ENCODE results near the gene MYMX. TPM values are rescaled to one million over a fixed set of nuclear protein-coding genes. Genes with fewer than 3 reads are reported as not detected.

MYMX gene
- total RNA-seq, 1 experiment from 2014 or later: not detected

- H3K36me3 Mint-ChIP-seq (ENCODE audit: insufficient read depth, unreplicated experiment): peaks cover 12% of the 10 kb centered on the region
- H3K27ac Mint-ChIP-seq (ENCODE audit: unreplicated experiment): no peak overlapping the region
- CTCF ChIA-PET: interaction anchor here (1.4 to 4.0 kb wide), 2 partner anchors 9 to 53 kb away, joined by 6 to 25 read pairs; no protein-coding TSS in a partner anchor
- intact Hi-C loops (cut with micrococcal nuclease; ENCODE audit: unreplicated experiment): no loop called here
- BruUV-seq (replicated peaks): no TSS peak
- no peaks in the 10 kb centered on the region for H3K27me3 Mint-ChIP-seq (ENCODE audit: insufficient read depth, unreplicated experiment)
- Histone ChIP-seq H3K36me3 (ENCODE audit: control insufficient read depth, insufficient read depth, low read length) (no peaks in the 10 kb centered on the region), H3K4me3 (ENCODE audit: low read depth, low read length) (no peak overlapping the region), H3K9me3 (no peaks in the 10 kb centered on the region), H3K4me1 (peaks cover 41% of the 10 kb centered on the region), H3K27me3 (replicated peaks; ENCODE audit: control insufficient read depth, insufficient read depth, low read length) (no peaks in the 10 kb centered on the region)
- TF ChIP-seq CTCF (IDR thresholded peaks at IDR 0.05; ENCODE audit: insufficient read depth in 1 of 2, low read depth in 1 of 2, low read length in 1 of 2, severe bottlenecking in 1 of 2, unreplicated experiment in 1 of 2): no peak
- POLR2A ChIA-PET: no interaction called here
- peak overlapping the region; percentile 58 for H3K4me3 Mint-ChIP-seq (ENCODE audit: unreplicated experiment)
- peaks cover 7% of the 10 kb centered on the region for H3K4me1 Mint-ChIP-seq (ENCODE audit: low read depth, unreplicated experiment)
- DNase-seq: peak in 1 of 2 experiments; percentile 61
- no peaks in the 10 kb centered on the region for H3K9me3 Mint-ChIP-seq (ENCODE audit: unreplicated experiment)
These were observed 9.0 kb downstream of the MYMX start for GRCh38 chr6:44225579-44226325.

- H3K27ac Mint-ChIP-seq (ENCODE audit: unreplicated experiment): no peak overlapping the region
- H3K9me3 Mint-ChIP-seq (ENCODE audit: unreplicated experiment): no peaks in the 10 kb centered on the region
- Histone ChIP-seq H3K36me3 (ENCODE audit: control insufficient read depth, insufficient read depth, low read length) (no peaks in the 10 kb centered on the region), H3K4me3 (ENCODE audit: low read depth, low read length) (no peak overlapping the region), H3K9me3 (no peaks in the 10 kb centered on the region), H3K27me3 (replicated peaks; ENCODE audit: control insufficient read depth, insufficient read depth, low read length) (no peaks in the 10 kb centered on the region), H3K4me1 (peaks cover 37% of the 10 kb centered on the region)
- ChIA-PET POLR2A (no interaction called here), CTCF (interaction anchor here (1.4 to 4.0 kb wide), 2 partner anchors 8 to 54 kb away, joined by 6 to 25 read pairs; no protein-coding TSS in a partner anchor)
- TF ChIP-seq CTCF (IDR thresholded peaks at IDR 0.05; ENCODE audit: insufficient read depth in 1 of 2, low read depth in 1 of 2, low read length in 1 of 2, severe bottlenecking in 1 of 2, unreplicated experiment in 1 of 2): no peak
- BruUV-seq (replicated peaks): no TSS peak
- H3K36me3 Mint-ChIP-seq (ENCODE audit: insufficient read depth, unreplicated experiment): peaks cover 17% of the 10 kb centered on the region
- intact Hi-C loops (cut with micrococcal nuclease; ENCODE audit: unreplicated experiment): no loop called here
- no peak overlapping the region for H3K4me3 Mint-ChIP-seq (ENCODE audit: unreplicated experiment)
- no peak for DNase-seq
- peaks cover 7% of the 10 kb centered on the region for H3K4me1 Mint-ChIP-seq (ENCODE audit: low read depth, unreplicated experiment)
- no peaks in the 10 kb centered on the region for H3K27me3 Mint-ChIP-seq (ENCODE audit: insufficient read depth, unreplicated experiment)
These were observed 9.8 kb downstream of the MYMX start for GRCh38 chr6:44226368-44227147.

GRCh38 chr6:44227148-44227793, 10.5 kb downstream of the MYMX start:
- intact Hi-C loops (cut with micrococcal nuclease; ENCODE audit: unreplicated experiment): no loop called here

More at GRCh38 chr6:44227148-44227793, 10.5 kb downstream of the MYMX start:
- ChIA-PET CTCF (no interaction called here), POLR2A (no interaction called here)
- Mint-ChIP-seq H3K4me1 (ENCODE audit: low read depth, unreplicated experiment) (peaks cover 7% of the 10 kb centered on the region), H3K27me3 (ENCODE audit: insufficient read depth, unreplicated experiment) (no peaks in the 10 kb centered on the region), H3K27ac (ENCODE audit: unreplicated experiment) (no peak overlapping the region), H3K4me3 (ENCODE audit: unreplicated experiment) (no peak overlapping the region), H3K36me3 (ENCODE audit: insufficient read depth, unreplicated experiment) (peaks cover 17% of the 10 kb centered on the region), H3K9me3 (ENCODE audit: unreplicated experiment) (no peaks in the 10 kb centered on the region)
- TF ChIP-seq CTCF (IDR thresholded peaks at IDR 0.05; ENCODE audit: insufficient read depth in 1 of 2, low read depth in 1 of 2, low read length in 1 of 2, severe bottlenecking in 1 of 2, unreplicated experiment in 1 of 2): no peak
- no peaks in the 10 kb centered on the region for H3K27me3 ChIP-seq (replicated peaks; ENCODE audit: control insufficient read depth, insufficient read depth, low read length)
- no peak overlapping the region for H3K4me3 ChIP-seq (ENCODE audit: low read depth, low read length)
- H3K9me3 ChIP-seq: no peaks in the 10 kb centered on the region
- no TSS peak for BruUV-seq (replicated peaks)
- no peak for DNase-seq
- no peaks in the 10 kb centered on the region for H3K36me3 ChIP-seq (ENCODE audit: control insufficient read depth, insufficient read depth, low read length)
- peaks cover 37% of the 10 kb centered on the region for H3K4me1 ChIP-seq
